Measurements from ENCODE around the gene HOXC6. TPM values are rescaled to one million over a fixed set of nuclear protein-coding genes. Genes with fewer than 3 reads are reported as not detected.

HOXC6 gene
- total and polyA plus RNA-seq, 2 of the 8 experiments (the other 6 are each of a cell fraction or from before 2014, with no cell fraction given), result not detected

DNA sequence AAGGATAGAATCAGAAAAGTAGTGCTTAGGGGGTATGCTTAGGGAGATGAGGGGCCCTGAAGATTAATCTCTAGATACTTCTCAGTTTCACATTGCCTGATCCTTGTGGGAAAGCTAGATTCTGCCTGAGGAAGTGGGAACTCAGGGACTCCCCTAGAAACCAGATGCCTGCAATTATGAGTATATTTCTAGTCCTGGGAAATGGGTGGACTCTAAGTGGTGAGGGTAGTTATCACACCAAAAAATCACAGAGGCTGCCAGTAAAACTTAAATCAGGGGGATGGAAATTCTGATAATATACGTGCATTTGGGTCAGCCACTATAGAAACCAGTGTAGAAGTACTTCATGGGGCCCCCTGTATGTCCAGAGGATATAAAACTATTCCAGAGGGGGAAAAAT, 43.7 kb downstream of the HOXC6 start:
- POLR2A ChIA-PET (ENCODE audit: partially characterized antibody), result no interaction called here
- CTCF ChIA-PET (ENCODE audit: partially characterized antibody), result no interaction called here
- Histone ChIP-seq H4K8ac (ENCODE audit: extremely low read depth, insufficient read depth, low read length) (no peak overlapping the region), H4K20me1 (replicated peaks in 1 of 2; ENCODE audit: control insufficient read depth in 1 of 2, insufficient read depth in 2 of 2, low read length in 2 of 2) (no peaks in the 10 kb centered on the region), H2BK20ac (ENCODE audit: low read length) (no peak overlapping the region), H3K36me3 (ENCODE audit: control insufficient read depth in 2 of 4, insufficient read depth in 4 of 4, low read length in 3 of 4) (no peaks in the 10 kb centered on the region), H3K9ac (replicated peaks in 1 of 4; ENCODE audit: extremely low read depth in 1 of 4, low read depth in 3 of 4, low read length in 3 of 4) (no peak overlapping the region), H4K5ac (ENCODE audit: insufficient read length, low read depth, low read length) (no peak overlapping the region), H2AK5ac (ENCODE audit: low read depth, low read length) (no peak overlapping the region), H2BK12ac (ENCODE audit: low read depth, low read length) (no peak overlapping the region), H2BK15ac (ENCODE audit: low read length) (no peak overlapping the region), H3K56ac (replicated peaks; ENCODE audit: insufficient read length, low read depth, low read length) (no peak overlapping the region), H3K23me2 (ENCODE audit: low read depth, low read length) (no peaks in the 10 kb centered on the region), H3K79me2 (ENCODE audit: control insufficient read depth in 1 of 2, insufficient read depth in 2 of 2, low read length in 2 of 2) (no peaks in the 10 kb centered on the region), H3K9me3 (ENCODE audit: insufficient read depth in 2 of 2, low read depth in 1 of 2, low read length in 1 of 2) (no peaks in the 10 kb centered on the region), H3K27ac (ENCODE audit: low read depth, low read length) (no peak overlapping the region), H3K18ac (ENCODE audit: extremely low read depth, low read length) (no peak overlapping the region), H3K79me1 (ENCODE audit: low read depth, low read length) (no peaks in the 10 kb centered on the region), H3K14ac (ENCODE audit: insufficient read length) (no peak overlapping the region), H3K23ac (ENCODE audit: insufficient read length) (no peak overlapping the region), H3K4me2 (ENCODE audit: insufficient read depth in 1 of 2, low read depth in 2 of 2, low read length in 2 of 2) (no peak overlapping the region), H4K91ac (replicated peaks; ENCODE audit: insufficient read length, low read length) (no peak overlapping the region), H3K4me3 (ENCODE audit: extremely low read depth in 1 of 4, insufficient read depth in 2 of 4, low read depth in 3 of 4, low read length in 4 of 4) (no peak overlapping the region), H2BK5ac (ENCODE audit: low read depth, low read length) (no peak overlapping the region), H3K4ac (replicated peaks; ENCODE audit: insufficient read length, low read depth, low read length) (no peak overlapping the region), H2BK120ac (replicated peaks; ENCODE audit: low read depth, low read length) (no peak overlapping the region), H2AFZ (ENCODE audit: low read length) (no peak overlapping the region), H3K27me3 (replicated peaks in 1 of 4; ENCODE audit: control insufficient read depth in 3 of 4, extremely low read depth in 1 of 4, insufficient read depth in 3 of 4, low read length in 3 of 4) (peaks cover 10 to 48% (median 32%) of the 10 kb centered on the region in 4 experiments), H3K4me1 (replicated peaks in 1 of 4; ENCODE audit: control insufficient read depth in 3 of 4, insufficient read depth in 4 of 4, low read length in 3 of 4) (peaks cover 4 to 10% (median 8%) of the 10 kb centered on the region in 4 experiments; a peak in 6 of 7 replicates)
- WGBS, 2 experiments (ENCODE audit: extremely low coverage in 1 of 2, insufficient coverage in 1 of 2, insufficient read length in 1 of 2, insufficient replicate concordance in 2 of 2, low coverage in 1 of 2, low lambda C conversion rate in 2 of 2, missing lambda C conversion rate in 1 of 2), result 80% methylated on average over 1 of the region's 1 CpG; no CpG with 5 or more reads in 1 of the 2 experiments
- DNase-seq (ENCODE audit: low read depth in 1 of 2, low spot score in 2 of 2), result no peak
- no peak for FAIRE-seq
- TF ChIP-seq SIX5 (IDR thresholded peaks at IDR 0.05; ENCODE audit: low read depth, low read length), result no peak
- no peak for TF ChIP-seq GABPA (IDR thresholded peaks at IDR 0.05; ENCODE audit: borderline replicate concordance, insufficient read depth, low read length)
- TF ChIP-seq PHF8 (conservative IDR thresholded peaks at IDR 0.05; ENCODE audit: low read depth, low read length), result no peak
- no peak for TF ChIP-seq SUZ12 (IDR thresholded peaks at IDR 0.05; ENCODE audit: low read length)
- no peak for TF ChIP-seq HDAC6 (IDR thresholded peaks at IDR 0.05; ENCODE audit: low read depth, low read length)
- no peak for TF ChIP-seq MAFK (IDR thresholded peaks at IDR 0.05; ENCODE audit: low read depth, low read length)
- no peak for TF ChIP-seq SP1 (IDR thresholded peaks at IDR 0.05; ENCODE audit: low read depth, low read length)

All from H1 (cell line).